Heart left ventricle (tissue), 16 donors: Measurements from ENCODE around the gene RNFT2. TPM values are rescaled to one million over a fixed set of nuclear protein-coding genes. Genes with fewer than 3 reads are reported as not detected.

Experiments used
- ATAC-seq, 4 donors: fragments of 200-7000 bp; cut with Tn5 transposase; one replicate each; pipeline ENCODE4 v1.9.1; 2020 to 2022; ENCODE audit warnings: moderate library complexity in 4 of 4, mild to moderate bottlenecking in 3 of 4, moderate number of reproducible peaks in 1 of 4
- DNase-seq, 5 donors: peaks; one replicate each; pipeline ENCODE4 v3.0.0-alpha.2; 2020
- H3K27ac ChIP-seq, 12 donors: fragments of 200-600 bp; sonication (generic) in 4 of 12; one replicate each; pipeline versions ENCODE4 v1.5.0 to v1.8.0; 2016 to 2022; ENCODE audit warnings: mild to moderate bottlenecking in 2 of 12
- H3K27me3 ChIP-seq, 9 donors: fragments of 200-600 bp; sonication (generic) in 2 of 9; one replicate each; pipeline versions ENCODE4 v1.5.1 to v1.8.0; 2016 to 2022; ENCODE audit warnings: mild to moderate bottlenecking in 3 of 9
- H3K36me3 ChIP-seq, 9 donors: fragments of 200-600 bp; sonication (generic) in 2 of 9; one replicate each; pipeline versions ENCODE4 v1.5.0 to v1.8.0; 2018 to 2022; ENCODE audit warnings: mild to moderate bottlenecking in 2 of 9
- H3K4me1 ChIP-seq, 12 donors: fragments of 200-600 bp; sonication (generic) in 4 of 12; one replicate each; pipeline versions ENCODE4 v1.5.0 to v1.8.0; 2016 to 2022; ENCODE audit warnings: mild to moderate bottlenecking in 3 of 12
- H3K4me3 ChIP-seq, 12 donors: fragments of 200-600 bp; sonication (generic) in 4 of 12; one replicate each; pipeline versions ENCODE4 v1.5.0 to v1.8.0; 2017 to 2022; ENCODE audit warnings: mild to moderate bottlenecking in 9 of 12, moderate library complexity in 4 of 12
- H3K9me3 ChIP-seq, 12 donors: fragments of 200-600 bp; sonication (generic) in 4 of 12; one replicate each; pipeline versions ENCODE4 v1.5.0 to v1.8.0; 2016 to 2022; ENCODE audit warnings: mild to moderate bottlenecking in 1 of 12
- CTCF ChIP-seq, 12 donors: fragments of 200-600 bp; sonication (generic) in 4 of 12; IDR thresholded peaks; one replicate each; pipeline versions ENCODE4 v1.5.0 to v1.8.0; 2018 to 2022; ENCODE audit warnings: antibody characterized with exemption in 12 of 12, mild to moderate bottlenecking in 5 of 12
- POLR2A ChIP-seq, 2 donors: fragments of 450-650 bp; IDR thresholded peaks; one replicate each; pipeline ENCODE4 v1.6.1; 2017; ENCODE audit warnings: antibody characterized with exemption in 2 of 2, mild to moderate bottlenecking in 2 of 2, moderate library complexity in 2 of 2
- WGBS, 4 donors: extraction: QIAGEN DNeasy Blood & Tissue Kit in 2 of 4; methylation state at CpG; one replicate each; pipeline versions ENCODE4 v1.1.5 to v1.1.7; 2013 to 2018; 5-methylcytosine and 5-hydroxymethylcytosine counted together
- intact Hi-C, 10 donors: fragments of 100-400 bp; cut with DNase I; formaldehyde crosslinking; loops; one replicate each; pipeline versions ENCODE4 v1.11.1 to v1.14.2; 2022
- polyA plus RNA-seq, 2 donors: library from polyadenylated mRNA; stranded (reverse); fragments of 200-250 nt; gene quantifications; one replicate each; pipeline ENCODE4 v1.2.3, GENCODE V29; 2013
- total RNA-seq, 9 donors: library from RNA; depleted of rRNA in 2 of 9; stranded (reverse); fragments of >200 nt in 2 of 9; fragmentation: NEBNext Ultra II Directional in 3 of 9; extraction: Animal tissue kit (Norgen Biotek cat#: 25700) in 3 of 9; gene quantifications; one replicate each; pipeline versions ENCODE4 v1.1.0 to v1.2.4, GENCODE V29; 2016 to 2023
- donor health status: ischemic (EF 13 %, LVEDD 7.1; RV severe dilation, severe dysfunction).
- donor health status: healthy with polysubstance abuse.
- donor health status: DM: no; HTN: yes; CAD: no.
- donor health status: DM: no; HTN: no; CAD: no.
- donor health status: ischemic (EF 25% LVEDD 6.9; RV normal size, moderate dysfunction).
- donor health status: ischemic (EF 25% LVEDD 5.7; RV mildly dilated, moderate dysfunction).
- donor health status: healthy.
- donor health status: DM: yes; HTN: yes; CAD: no.
- donor health status: ischemic (EF 35%, LVEDD 5.7; RV mildly dilated, moderate dysfunction).
- donor health status: nonischemic (EF 11% LVEDD 7.7; RV severe dilation, severe dysfunction).
- donor health status: DM: yes; HTN: yes; CAD: no.
- donor health status: PGD.
- donor health status: ischemic (EF 29% LVEDD 5.4; RV normal size, mild dysfunction).
- donor health status: nonischemic (EF 23%, LVEDD 6.1; RV moderate dilation, normal function).

The RNFT2 gene
- total and polyA plus RNA-seq, 11 donors = 0.58 to 2.4 (median 1.6) TPM

- WGBS, 4 donors = 41 to 44% (median 43%) methylated on average over 22 of the region's 22 CpGs
- Histone ChIP-seq H3K36me3 (no peaks in the 10 kb centered on the region), H3K9me3 (no peaks in the 10 kb centered on the region), H3K4me1 (peaks cover 0 to 43% (median 24%) of the 10 kb centered on the region in 12 donors), H3K27ac (no peak overlapping the region), H3K27me3 (peaks cover 0 to 47% (median 10%) of the 10 kb centered on the region in 9 donors), H3K4me3 (peak overlapping the region in 4 of 12 donors; percentile 48 to 50 (median 49))
- DNase-seq = peak in 2 of 5 donors; percentile 48 to 57
- ATAC-seq = peak in 3 of 4 donors; percentile 68 to 79 (median 72)
- no peak for TF ChIP-seq CTCF (IDR thresholded peaks at IDR 0.05)
- no peak for TF ChIP-seq POLR2A (IDR thresholded peaks at IDR 0.05)
- intact Hi-C loops = loop anchor here in 5 of 10 donors (5.0 to 10.0 kb wide), 7 partner anchors 70 to 698 kb away; partner anchors contain the start of gene MED13L (in 1 of the 5)
Observed at GRCh38 chr12:116694653-116695463, 43.3 kb upstream of the RNFT2 start.

- Histone ChIP-seq H3K27me3 (peaks cover 0 to 42% (median 10%) of the 10 kb centered on the region in 9 donors), H3K4me3 (no peak overlapping the region), H3K36me3 (no peaks in the 10 kb centered on the region), H3K4me1 (peaks cover 0 to 43% (median 24%) of the 10 kb centered on the region in 12 donors), H3K27ac (no peak overlapping the region), H3K9me3 (no peaks in the 10 kb centered on the region)
- intact Hi-C loops = loop anchor here in 4 of 10 donors (5.0 to 10.0 kb wide), 5 partner anchors 71 to 698 kb away; no protein-coding TSS in a partner anchor
- TF ChIP-seq CTCF (IDR thresholded peaks at IDR 0.05) (no peak), POLR2A (IDR thresholded peaks at IDR 0.05) (no peak)
- WGBS, 4 donors = 51 to 59% (median 52%) methylated on average over 3 of the region's 3 CpGs
- ATAC-seq (no peak), DNase-seq (no peak)
Observed at GRCh38 chr12:116695464-116695725, 42.7 kb upstream of the RNFT2 start.

DNA sequence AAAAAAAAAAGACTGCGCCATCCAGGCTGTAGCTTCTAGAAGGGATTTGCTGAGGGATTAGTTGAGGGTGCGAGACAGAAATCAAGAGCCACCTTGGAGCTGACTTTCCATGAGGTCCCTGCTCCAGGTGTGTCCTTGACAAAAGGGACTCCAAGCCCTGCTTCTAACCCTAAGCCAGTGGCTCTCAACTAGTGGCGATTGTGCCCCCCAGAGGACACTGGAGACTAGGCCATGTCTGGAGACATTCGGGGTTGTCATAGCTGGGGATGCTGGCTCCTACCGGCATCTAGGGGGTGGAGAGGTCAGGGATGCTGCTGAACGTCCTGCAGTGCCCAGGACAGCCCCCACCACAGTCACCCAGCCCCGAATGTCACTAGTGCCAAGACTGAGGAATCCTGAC lies 40.8 kb upstream of the RNFT2 start:
- 39 to 56% (median 48%) methylated on average over 5 to 7 of the region's 7 CpGs for WGBS, 4 donors
- H3K27ac ChIP-seq = no peak overlapping the region
- TF ChIP-seq CTCF (IDR thresholded peaks at IDR 0.05) = peak in 10 of 12 donors; percentile 6 to 47 (median 26)
- no peak for TF ChIP-seq POLR2A (IDR thresholded peaks at IDR 0.05)
- H3K4me3 ChIP-seq = no peak overlapping the region
- intact Hi-C loops = loop anchor here in 4 of 10 donors (5.0 to 10.0 kb wide), 5 partner anchors 73 to 700 kb away; no protein-coding TSS in a partner anchor
- no peaks in the 10 kb centered on the region for H3K9me3 ChIP-seq
- no peaks in the 10 kb centered on the region for H3K36me3 ChIP-seq
- H3K27me3 ChIP-seq = peaks cover 0 to 28% (median 8%) of the 10 kb centered on the region in 9 donors
- peaks cover 0 to 43% (median 24%) of the 10 kb centered on the region in 12 donors for H3K4me1 ChIP-seq
- ATAC-seq = peak in 3 of 4 donors; percentile 10 to 53 (median 16)
- DNase-seq = peak in 2 of 5 donors; percentile 37 to 45

- TF ChIP-seq CTCF (IDR thresholded peaks at IDR 0.05) (no peak), POLR2A (IDR thresholded peaks at IDR 0.05) (no peak)
- Histone ChIP-seq H3K4me1 (peaks cover 0 to 42% (median 24%) of the 10 kb centered on the region in 12 donors), H3K4me3 (no peak overlapping the region), H3K27ac (no peak overlapping the region), H3K27me3 (peaks cover 0 to 24% (median 8%) of the 10 kb centered on the region in 9 donors), H3K36me3 (no peaks in the 10 kb centered on the region), H3K9me3 (no peaks in the 10 kb centered on the region)
- intact Hi-C loops = loop anchor here in 4 of 10 donors (5.0 to 10.0 kb wide), 5 partner anchors 73 to 700 kb away; no protein-coding TSS in a partner anchor
- DNase-seq (peak in 3 of 5 donors; percentile 39 to 68 (median 47)), ATAC-seq (peak in 3 of 4 donors; percentile 55 to 65 (median 58))
- 36 to 53% (median 48%) methylated on average over 11 of the region's 11 CpGs for WGBS, 4 donors
Observed at GRCh38 chr12:116697716-116698115, 40.4 kb upstream of the RNFT2 start.
